Cardiac septum (tissue), 1 donor: ENCODE data around the gene MAGEA9. TPM values are rescaled to one million over a fixed set of nuclear protein-coding genes. Genes with fewer than 3 reads are reported as not detected.
"Not testable (repeated sequence)": the region's sequence is repeated elsewhere in the genome, so short reads cannot be mapped to it uniquely, and the experiment has no call there.

Source experiments
- DNase-seq: peaks from one replicate; pipeline ENCODE4 v3.0.0-alpha.2; 2020; ENCODE audit warnings: low spot score
- intact Hi-C: fragments of 100-400 bp; cut with DNase I; formaldehyde crosslinking; loops from one replicate; pipeline ENCODE4 v1.14.0; 2022
- total RNA-seq: library from RNA; stranded (reverse); fragmentation: NEBNext Ultra II Directional; extraction: Animal tissue kit (Norgen Biotek cat#: 25700); gene quantifications from one replicate; pipeline ENCODE4 v1.2.1, GENCODE V29; 2021
- donor health status: DM: no; HTN: no; CAD: no.

Gene MAGEA9
- total RNA-seq, 1 donor from 2014 or later, result not detected

GRCh38 chrX:149803458-149804062 is 21.8 kb downstream of the MAGEA9 start:
- intact Hi-C loops, result no loop called here
- no peak for DNase-seq

DNA sequence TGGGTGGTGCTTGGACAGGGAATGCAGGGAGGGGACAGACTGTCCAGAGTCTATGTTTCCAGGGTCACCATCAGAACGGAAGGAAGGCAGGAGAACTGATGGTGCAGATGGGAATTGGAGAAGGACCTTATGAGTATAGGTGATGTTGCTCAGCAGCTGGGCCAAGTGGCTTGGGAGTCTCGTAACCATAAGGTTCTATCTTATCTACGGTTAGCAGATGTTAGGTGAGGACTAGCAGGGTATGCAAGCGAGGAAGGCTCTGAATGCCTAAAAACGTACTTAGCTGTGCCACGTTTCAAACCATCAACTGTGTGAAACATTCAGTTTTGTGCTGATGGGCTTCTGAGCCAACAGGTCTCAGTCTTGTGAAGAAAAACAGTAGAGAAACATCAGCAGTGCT is 22.4 kb downstream of the MAGEA9 start:
- no peak for DNase-seq
- intact Hi-C loops, result no loop called here

DNA sequence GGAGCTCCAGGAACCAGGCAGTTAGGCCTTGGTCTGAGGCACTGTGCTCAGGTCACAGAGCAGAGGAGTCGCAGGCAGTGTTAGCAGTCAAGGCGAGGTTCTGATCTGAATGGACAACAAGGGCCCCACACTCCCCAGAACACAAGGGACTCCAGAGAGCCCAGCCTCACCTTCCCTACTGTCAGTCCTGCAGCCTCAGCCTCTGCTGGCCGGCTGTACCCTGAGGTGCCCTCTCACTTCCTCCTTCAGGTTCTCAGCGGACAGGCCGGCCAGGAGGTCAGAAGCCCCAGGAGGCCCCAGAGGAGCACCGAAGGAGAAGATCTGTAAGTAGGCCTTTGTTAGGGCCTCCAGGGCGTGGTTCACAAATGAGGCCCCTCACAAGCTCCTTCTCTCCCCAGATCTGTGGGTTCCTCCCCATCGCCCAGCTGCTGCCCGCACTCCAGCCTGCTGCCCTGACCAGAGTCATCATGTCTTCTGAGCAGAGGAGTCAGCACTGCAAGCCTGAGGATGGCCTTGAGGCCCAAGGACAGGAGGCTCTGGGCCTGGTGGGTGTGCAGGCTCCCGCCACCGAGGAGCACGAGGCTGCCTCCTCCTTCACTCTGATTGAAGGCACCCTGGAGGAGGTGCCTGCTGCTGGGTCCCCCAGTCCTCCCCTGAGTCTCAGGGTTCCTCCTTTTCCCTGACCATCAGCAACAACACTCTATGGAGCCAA is 26.2 kb downstream of the MAGEA9 start:
- no peak for DNase-seq
- intact Hi-C loops, result no loop called here

- intact Hi-C loops, result no loop called here
- no peak for DNase-seq
Observed at GRCh38 chrX:149818652-149819051, 36.9 kb downstream of the MAGEA9 start.

DNA sequence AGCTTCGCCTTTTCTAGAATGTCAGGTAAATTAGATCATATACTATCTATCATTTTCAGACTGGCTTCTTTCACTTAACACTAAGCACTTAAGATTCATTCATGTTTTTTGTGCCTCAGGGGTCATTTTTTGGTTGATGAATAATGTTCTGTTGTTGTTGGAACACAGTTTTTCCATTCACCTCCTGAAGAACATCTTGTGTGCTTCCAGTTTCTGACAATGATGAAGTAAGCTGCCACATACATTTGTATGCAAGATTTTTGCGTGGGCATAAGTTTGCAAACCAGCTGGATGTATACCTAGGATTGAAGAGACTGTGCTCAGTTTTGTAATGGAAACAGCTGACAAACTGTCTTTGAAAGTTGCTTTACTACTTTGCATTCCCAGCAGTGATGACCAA is 37.6 kb downstream of the MAGEA9 start:
- DNase-seq, result no peak
- intact Hi-C loops, result no loop called here

DNA sequence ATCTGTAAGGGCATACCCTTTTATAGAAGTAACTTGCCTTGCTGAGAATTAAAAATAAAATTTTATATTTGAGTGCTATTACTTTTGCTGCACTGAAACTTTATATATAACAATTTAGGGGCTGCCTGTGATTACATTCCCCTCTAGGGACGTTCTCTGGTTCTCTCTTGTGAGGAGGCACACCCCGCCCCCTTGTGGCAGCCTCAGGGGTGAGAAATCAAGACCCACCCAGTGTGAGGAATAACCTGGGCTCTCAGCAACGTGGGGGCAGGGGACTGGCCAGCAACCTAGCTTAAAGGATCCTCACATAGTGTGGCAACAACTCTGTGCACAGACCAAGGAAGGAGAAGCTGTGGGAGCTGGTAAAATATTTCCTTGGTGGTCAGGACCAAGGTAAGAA is 43.7 kb downstream of the MAGEA9 start:
- DNase-seq, result no peak
- intact Hi-C loops, result no loop called here

DNA sequence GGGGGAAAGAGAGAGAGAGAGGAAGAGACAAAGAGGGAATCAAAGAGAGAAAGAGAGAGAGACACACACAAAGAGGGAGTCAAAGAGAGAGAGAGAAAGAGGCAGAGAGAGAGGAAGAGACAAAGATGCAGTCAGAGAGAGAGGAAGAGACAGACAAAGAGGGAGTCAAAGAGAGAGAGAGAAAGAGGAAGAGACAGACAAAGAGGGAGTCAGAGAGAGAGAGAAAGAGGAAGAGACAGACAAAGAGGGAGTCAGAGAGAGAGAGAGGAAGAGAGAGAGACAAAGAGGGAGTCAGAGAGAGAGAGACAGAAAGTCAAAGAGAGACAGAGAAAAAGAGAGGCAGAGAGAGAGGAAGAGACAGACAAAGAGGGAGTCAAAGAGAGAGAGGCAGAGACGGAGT is 45.5 kb downstream of the MAGEA9 start:
- intact Hi-C loops, result no loop called here
- no peak for DNase-seq

DNA sequence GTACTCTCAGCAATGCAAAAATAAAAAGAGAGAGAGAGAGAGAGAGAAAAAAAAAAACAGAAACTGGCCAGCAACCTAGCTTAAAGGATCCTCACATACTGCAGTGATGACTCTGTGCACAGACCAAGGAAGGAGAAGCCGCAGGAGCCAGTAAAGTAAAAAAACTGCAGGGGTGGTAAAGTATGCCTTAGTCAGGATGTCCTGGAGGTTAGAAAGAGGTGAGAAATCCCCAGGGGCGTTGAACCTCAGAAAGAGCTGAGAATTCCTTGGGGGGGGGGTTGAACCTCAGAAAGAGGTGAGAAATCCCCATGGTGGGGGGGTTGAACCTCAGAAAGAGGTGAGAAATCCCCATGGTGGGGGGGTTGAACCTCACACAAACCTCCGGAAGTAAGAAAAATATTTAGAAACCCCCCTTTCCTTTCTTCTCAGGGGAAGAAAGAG is 48.0 kb downstream of the MAGEA9 start:
- no peak for DNase-seq
- intact Hi-C loops, result no loop called here

- intact Hi-C loops, result no loop called here
- no peak for DNase-seq
Observed at GRCh38 chrX:149830192-149830873, 48.6 kb downstream of the MAGEA9 start.

- intact Hi-C loops, result no loop called here
- DNase-seq, result no peak
Observed at GRCh38 chrX:149831473-149831872, 49.7 kb downstream of the MAGEA9 start.

DNA sequence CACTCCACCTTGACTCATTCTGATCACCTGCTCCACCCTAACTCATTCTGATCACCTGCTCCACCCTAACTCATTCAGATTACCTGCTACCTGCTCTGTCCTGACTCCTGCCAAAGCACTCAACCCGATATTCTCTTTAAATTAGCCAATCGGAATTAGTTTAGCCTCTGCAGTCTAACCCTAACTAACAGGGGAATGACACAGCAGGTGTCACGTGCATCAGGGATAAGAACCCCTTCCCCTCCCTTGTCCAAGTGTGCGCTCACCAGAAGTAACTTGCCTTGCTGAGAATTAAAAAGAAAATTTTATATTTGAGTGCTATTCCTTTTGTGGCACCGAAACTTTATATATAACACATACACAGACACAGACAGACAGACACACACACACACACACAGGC is 55.0 kb downstream of the MAGEA9 start:
- DNase-seq, intact Hi-C loops: not testable (repeated sequence)

GRCh38 chrX:149837167-149837566 is 55.4 kb downstream of the MAGEA9 start:
- intact Hi-C loops, result no loop called here
- DNase-seq, result no peak

Other genes starting within 250 kb of the MAGEA9 start
- gene EOLA1, start 240.9 kb upstream of the MAGEA9 start, total RNA-seq, result 27.4 TPM
- gene HSFX3, start 232.0 kb upstream of the MAGEA9 start, total RNA-seq, result 0.59 TPM
- not detected for gene MAGEA9B, start 194.5 kb upstream of the MAGEA9 start, total RNA-seq
- not detected for gene HSFX2, start 186.6 kb upstream of the MAGEA9 start, total RNA-seq
- 30.2 TPM for gene TMEM185A, start 150.1 kb upstream of the MAGEA9 start, total RNA-seq
- gene MAGEA11, start 69.9 kb upstream of the MAGEA9 start, total RNA-seq, result not detected
- 2.0 TPM for gene HSFX1, start 7.9 kb upstream of the MAGEA9 start, total RNA-seq
- gene MAGEA8, start 99.3 kb downstream of the MAGEA9 start, total RNA-seq, result not detected
- 0.30 TPM for gene HSFX4, start 147.6 kb downstream of the MAGEA9 start, total RNA-seq
- gene EOLA2, start 156.6 kb downstream of the MAGEA9 start, total RNA-seq, result 23.7 TPM